Stimulated activated CD4-positive, alpha-beta T cell treated with anti-CD3 and anti-CD28 coated beads, Interleukin-2, amount 100 ng/mL, for 48 hours (primary cell): ENCODE measurements around the gene FECH.
A peak's percentile ranks its signal among the peaks of the same experiment; 100 is the strongest.
"Not testable (repeated sequence)": the region's sequence is repeated elsewhere in the genome, so short reads cannot be mapped to it uniquely, and the experiment has no call there.

Experiments
- DNase-seq, 2 donors: peaks; one replicate each; pipeline ENCODE4 v3.0.0-alpha.2; 2020

Gene FECH, protein sequence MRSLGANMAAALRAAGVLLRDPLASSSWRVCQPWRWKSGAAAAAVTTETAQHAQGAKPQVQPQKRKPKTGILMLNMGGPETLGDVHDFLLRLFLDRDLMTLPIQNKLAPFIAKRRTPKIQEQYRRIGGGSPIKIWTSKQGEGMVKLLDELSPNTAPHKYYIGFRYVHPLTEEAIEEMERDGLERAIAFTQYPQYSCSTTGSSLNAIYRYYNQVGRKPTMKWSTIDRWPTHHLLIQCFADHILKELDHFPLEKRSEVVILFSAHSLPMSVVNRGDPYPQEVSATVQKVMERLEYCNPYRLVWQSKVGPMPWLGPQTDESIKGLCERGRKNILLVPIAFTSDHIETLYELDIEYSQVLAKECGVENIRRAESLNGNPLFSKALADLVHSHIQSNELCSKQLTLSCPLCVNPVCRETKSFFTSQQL

DNA sequence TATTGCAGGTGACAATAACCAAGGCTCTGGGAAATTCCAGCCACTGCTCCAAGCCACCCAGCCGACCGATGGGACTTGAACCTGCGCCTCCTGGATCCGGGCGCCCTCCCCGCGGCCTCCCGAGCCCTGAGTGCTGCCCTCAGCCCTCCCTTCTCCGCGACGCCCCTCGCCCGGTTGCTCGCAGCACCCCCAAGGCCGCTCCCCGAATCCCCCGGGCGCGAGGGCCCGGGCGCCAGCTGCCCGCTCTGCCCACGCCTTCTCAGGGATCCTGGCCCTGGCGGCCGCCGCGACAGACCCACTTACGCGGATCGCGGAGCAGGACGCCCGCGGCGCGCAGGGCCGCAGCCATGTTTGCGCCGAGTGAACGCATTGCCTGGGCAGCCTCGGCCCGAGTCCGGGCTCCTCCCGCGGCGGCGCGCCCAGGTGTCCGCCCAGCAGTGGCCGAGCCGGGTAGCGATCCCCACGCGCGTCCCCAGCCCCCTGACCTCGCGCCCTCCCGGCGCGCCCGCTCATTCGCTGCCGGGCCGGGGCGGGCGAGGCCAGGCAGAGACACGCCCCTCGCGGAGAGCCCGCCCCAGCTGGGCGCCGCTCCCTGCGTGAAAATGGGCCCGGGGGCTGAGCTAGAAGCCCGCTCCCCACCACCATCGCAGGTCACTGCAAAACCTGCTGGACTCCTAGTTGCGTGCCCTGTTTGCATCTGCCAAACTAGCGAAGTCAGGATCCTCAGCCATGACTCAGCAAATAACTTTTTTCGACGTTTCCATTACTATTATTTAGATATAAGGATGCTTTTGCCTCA lies at the start of gene FECH:
Gene FECH (minus strand): TSS at position 452 of the 799 bp plus-strand sequence. CDS start 82 bp downstream, at position 370.
- DNase-seq, result peak; percentile 48

DNA sequence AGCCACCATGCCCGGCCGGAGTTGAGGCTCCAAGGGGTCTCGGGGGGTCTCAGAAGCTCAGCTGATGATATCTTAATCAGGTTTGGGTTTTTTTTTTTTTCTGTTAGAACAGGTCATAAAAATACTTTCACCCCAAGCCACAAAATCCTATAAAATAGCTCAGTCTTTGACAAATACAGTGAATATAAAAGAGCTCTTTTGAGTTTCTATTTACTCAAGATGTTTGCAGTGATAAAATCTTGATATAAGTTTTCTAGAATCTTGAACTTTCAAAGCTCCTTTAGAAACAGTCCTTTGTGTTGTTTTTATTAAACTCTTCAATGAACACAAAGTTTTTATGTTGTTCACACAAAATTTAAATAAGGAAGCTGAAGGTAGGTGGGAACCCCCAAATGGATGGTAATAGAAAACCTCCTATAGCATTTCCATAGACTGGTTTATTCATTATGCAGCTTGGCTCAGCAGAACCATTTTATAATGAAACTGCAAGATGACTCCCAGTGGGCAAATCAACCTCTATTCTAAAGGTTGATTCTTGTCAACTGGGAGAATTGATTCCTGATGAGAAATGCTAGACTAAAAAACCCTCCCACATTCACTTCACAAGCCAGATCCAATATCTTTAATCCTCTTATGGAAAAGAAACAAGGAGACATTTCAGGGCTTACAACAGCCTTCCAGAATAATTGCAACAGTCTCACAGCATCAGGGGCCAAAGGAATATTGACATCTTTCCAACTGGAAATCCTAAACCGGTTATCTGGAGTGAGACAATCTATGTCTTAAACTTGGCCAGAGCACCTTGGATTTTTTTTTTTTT lies 48.7 kb upstream of the FECH start:
- no peak for DNase-seq

DNA sequence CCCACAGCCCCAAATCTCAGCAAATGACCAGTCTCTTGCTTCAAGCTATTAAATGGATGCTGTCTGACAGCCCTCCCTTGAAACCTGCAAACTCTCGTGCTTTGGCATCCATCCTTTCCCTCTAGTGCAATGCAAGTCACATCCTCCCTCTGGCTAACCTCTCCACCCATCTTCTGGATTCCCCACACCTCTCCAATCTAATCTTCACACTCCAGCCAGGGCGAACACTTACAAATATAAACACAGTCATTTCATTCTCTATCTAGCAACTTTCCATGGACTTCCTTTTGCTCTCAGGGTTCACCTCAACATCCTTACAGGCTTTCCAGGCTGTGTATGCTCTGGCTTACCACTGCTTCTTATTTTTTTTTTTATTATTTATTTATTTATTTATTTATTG lies 45.2 kb upstream of the FECH start:
- no peak for DNase-seq

DNA sequence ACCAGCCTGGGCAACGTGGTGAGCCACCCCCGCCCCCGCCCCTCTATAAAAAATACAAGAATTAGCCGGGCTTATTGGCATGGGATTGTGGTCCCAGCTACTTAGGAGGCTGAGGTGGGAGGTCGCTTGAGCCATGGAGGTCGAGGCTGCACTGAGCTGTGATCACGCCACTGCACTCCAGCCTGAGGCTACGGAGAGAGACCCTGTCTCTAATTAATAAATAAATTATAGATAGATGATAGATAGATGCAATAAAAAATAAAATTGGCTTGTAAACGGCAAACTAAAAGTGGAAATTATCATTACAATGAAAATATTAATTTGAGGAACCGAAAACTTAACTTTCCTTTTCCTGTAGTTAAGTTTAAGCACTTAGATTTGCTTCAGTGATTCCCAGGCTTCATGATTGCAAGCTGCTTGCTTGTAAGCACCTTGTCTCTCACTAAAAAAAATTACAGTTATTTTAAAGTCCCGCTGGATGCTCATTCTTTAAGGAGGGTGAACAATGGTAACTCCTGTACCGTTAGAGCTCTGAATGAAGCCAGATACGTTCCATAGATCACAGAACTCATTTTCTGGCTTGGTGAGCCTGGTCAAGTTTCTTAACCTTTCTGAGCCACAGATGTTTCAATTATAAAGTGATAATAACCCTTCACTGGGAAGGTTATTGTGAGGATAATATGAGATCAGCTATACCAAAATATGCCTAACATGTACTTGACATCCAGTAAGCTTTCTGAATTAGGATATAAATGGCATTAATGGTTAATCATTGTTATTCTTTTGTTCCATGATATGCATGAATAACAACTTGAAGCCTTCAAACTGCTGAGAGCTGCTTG lies 44.5 kb upstream of the FECH start:
- DNase-seq, result peak in 1 of 2 donors; percentile 9

DNA sequence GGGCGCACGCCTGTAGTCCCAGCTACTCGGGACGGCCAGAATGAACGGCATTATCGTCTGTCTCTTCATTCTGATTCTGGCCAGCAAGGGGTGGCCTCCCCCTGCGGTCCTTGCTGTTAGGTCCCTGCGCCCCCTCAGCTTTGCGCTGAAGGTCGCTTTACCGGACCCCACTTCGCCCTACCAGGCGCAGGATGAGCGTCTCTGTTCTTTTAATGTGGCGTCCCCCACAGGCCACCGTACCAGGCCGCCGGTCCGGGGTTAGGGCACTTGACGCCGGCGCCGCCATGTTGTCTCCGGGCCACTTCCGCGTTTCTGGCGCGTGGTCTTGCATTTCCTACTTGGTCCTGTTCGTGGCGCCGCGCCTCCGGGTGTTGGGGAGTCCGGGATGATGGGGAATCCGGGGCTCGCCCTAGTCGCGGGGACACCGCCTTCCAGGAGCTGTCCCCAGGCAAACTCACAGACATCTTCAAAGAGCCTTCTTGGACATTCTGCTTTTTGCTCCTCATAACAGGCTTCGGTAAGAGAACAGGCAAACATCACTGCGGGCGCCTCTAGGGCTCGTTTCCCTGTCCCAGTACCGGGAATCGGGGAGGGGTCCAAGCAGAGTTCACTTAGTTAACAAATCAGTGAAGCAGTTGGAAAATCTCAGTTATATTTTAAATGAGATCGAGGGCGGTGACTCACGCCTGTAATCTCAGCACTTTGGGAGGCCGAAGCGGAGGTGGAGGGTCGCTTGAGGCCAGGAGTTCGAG lies 43.7 kb upstream of the FECH start:
- peak; percentile 92 for DNase-seq

DNA sequence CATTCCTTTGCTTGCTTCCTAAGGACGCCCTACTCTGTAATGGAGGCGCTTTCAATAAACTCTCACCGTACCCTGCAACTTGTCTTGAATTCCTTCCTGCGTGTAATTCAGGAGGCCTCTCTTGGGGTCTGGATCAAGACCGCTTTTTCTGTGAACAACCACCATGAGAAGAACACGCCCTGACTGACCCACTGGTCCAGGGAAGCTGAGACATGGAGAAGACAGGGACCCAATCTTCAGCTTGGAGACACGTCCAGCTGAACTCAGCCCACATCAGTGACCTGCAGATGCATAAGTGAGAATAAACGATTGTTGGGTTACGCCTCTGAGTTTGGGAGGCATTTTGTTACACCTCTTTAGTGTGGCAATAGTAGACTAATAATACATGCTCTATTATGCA lies 42.9 kb upstream of the FECH start:
- no peak for DNase-seq

DNA sequence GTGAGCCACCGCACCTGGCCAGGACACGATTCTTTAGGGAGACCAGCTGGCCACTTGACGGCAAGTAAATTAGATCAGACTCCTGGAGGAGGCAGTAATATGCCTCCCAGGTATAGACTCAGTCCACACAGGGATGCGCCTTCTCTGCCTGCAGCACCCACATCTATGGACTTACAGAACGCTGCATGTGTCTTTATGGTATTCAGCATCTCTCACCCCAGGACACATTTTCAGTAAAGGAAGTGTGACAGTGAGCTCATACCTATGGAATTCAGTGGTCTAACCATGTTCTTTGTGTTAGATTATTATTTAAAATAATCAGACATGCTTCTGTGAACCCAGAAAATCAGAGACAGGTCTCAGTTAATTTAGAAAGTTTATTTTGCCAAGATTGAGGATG lies 41.0 kb upstream of the FECH start:
- no peak for DNase-seq

DNA sequence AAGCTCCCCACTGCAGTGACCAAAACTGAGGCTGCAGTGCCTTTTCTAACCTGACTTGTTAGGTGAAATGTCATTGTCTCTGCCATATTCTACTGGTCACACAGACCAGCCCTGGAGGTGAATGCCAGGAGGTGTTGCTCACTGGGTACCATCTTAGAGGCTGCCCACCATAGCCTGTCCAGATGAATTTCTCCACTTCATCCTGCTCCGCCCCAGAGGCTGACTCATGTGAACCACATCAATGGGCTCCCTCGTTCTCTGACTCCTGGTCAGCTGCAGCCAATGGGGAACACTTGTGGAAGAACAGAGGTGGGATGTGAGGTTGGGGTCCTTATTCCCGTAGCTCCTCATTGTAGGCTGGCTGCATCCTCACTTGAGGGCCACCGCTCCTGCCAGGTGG lies 38.5 kb upstream of the FECH start:
- DNase-seq, result no peak

DNA sequence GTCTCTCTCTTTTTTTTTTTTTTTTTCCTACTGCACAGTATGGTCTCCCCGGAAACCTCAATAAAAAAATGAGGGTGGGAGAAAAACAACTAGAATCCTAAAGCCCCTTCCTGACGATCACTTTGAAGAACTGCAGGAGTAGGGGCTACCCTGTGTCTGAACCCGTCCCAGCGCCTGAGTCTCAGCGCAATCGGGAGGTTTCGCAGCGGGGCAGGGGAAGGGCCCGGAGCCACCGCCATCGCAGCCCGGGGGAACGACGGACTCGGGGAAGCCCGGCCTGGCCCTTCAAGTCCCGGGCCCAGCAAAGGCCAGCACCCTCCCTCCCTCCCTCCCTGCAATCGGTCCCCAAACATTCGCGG lies 34.7 kb upstream of the FECH start:
- no peak for DNase-seq

DNA sequence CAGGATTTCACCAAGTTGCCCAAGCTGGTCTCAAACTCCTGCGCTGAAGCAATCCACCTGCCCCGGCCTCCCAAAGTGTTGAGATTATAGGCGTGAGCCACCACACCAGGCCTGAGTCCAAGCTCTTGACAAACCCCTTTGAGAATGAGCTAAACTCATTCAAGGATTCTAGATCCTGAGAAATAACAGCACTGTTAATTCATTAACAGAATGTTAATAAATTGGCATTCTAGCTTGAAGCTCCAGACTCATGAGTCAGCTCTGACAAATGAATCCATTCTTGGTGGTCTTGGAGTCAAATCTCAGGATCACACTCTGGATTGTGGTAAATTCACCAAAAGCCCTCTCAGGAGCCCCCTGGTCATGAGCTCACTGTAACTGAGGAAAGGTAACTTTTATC lies 33.4 kb upstream of the FECH start:
- no peak for DNase-seq

DNA sequence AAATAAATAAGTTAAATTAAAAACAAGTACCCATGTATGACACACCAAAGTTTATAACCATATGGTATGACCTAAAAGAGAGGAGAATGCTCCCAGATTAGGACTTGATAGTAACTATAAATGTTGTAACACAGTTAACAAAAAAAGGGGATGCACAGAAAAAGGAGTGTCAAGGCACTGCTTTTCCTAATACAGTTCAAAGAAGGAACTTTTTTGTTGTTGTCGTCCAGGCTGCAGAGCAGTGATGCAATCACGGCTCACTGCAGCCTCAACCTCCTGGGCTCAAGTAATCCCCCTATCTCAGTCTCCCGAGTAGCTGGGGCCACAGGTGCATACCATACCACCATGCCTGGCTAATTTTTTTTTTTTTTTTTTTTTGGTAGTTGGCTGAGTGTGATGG lies 32.4 kb upstream of the FECH start:
- no peak for DNase-seq

DNA sequence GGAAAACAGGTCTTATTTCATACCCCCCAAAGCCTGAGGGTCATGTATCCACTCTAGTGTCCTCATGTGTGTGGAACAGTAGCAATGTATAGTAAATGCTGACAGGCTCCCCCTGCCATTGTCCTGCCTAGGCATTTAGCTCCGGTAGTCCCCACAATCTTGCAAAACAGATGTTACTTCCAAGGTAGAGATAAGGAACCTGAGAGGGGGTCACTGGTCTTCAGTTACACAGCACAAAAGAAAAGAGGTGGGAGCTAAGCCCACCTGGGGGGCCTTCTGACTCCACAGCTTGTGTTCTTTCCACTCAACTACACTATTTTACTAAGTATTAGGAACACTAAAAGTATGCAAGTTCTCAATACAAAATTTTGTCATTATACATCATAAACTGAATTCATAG lies 17.4 kb upstream of the FECH start:
- DNase-seq, result no peak

DNA sequence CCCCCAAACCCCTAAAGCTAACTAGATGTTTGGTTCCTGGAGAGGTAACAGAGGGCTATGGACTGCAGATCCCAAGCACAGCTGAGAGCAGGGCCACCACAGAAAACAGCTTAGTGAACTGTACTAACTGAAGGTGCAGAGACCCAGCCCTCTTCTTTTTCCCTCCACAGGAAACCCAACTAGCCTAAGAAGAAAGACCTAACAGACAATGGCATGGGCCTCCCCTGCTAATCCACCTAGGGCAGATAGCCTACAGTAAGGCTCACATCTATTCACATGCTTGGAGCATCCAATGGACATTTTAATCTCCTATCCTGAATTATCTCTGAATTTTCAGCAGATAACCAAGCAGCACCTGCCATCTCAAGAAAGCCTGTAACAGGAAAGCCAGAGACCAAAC lies 8.8 kb upstream of the FECH start:
- no peak for DNase-seq

DNA sequence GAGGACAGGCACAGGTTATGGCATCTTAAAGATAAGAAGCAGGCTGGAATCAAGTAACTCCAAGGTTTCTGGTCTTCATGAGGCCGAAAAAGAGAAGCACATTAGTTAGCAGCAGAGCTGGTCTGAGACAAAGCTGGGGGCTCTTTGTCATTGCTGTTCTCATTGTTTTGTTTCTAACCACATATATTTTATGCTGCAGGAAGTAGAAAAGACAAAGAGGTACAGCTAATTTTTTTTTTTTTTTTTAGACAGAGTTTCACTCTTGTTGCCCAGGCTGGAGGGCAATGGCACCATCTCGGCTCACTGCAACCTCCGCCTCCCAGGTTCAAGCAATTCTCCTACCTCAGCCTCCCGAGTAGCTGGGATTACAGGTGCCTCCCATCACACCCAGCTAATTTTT lies 6.2 kb upstream of the FECH start:
- not testable (repeated sequence) for DNase-seq

DNA sequence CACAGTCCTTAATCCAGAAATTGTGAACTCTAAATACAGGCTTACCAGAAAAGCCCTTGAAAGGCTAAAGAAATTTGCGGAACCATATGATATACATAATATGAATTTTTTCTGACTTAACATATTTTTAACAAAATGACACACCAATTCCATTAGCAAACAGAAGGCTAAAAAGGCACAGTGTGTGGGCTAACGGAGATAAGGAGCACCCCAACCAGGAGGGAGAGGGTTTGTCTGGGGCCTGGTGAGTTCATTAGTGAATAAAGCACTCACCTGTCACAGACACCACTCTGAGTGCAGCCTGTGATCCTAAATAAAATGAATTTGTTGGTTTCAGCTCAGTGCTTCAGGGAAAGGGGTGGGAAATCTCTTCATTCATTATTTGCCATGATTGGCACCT lies 2.7 kb upstream of the FECH start:
- no peak for DNase-seq

DNA sequence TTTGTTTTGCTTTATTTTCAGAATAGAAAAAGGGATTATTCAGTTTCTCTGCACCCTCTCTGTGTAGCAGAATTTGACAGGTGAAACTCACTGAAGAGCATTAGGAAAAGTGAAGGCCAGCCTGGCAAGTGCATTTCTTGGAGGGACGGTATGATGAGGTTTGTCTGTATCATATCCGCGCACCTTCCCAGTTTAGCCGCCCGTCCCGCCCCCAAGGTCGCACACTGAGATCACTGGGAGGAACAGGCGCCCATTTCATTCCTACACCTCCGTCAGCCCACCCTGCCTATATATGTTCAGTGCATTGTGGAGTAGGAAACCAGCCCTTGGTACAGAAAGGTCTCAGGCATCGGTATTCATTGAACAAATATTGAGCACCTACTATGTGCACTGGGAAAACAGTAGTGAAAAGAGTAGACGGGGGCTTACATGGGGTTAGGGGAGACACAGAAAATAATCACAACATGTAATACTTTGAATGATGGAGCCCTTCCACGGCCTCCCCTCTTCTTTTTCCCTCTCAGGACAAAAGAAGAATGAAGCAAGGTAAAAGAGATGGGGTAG lies 678 bp upstream of the FECH start:
- no peak for DNase-seq

DNA sequence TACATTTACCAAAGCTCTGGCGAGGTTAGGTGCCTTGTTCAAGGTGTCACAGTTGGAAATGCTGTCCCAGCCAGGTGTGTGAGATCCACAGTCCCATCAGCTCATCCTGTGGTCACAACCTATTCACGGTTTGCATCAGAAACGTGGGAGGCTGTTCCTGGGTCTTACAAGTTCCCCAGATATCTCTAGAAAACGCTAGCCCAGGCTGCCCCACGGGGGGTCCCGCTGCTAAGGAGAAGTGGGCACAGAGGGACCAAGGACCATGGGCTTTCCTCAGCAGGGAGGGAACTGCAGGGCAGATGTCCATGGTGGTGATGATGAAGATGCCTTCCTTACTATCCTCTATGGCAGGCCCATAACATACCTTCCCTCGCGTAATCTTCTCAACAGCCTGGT lies 649 bp downstream of the FECH start:
- no peak for DNase-seq

DNA sequence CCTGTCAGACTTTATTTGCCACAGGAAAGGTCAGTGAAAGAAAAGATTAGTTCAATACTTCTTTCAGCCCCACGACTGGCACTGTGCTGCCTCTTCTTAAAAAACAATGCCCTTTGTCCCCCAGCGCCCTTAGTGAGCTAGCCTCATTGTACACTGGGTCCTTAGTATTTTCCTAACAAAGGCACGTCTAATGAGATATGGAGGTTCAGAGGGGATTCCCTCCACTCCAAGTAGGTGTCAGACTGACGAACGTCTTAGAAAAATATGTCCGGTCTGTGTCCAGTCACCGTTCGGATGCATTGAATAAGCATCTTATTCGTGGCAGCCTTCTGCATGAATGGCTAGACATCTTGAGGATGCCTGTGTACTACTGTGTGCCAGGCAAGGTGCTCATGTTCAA lies 1.1 kb downstream of the FECH start:
- no peak for DNase-seq

DNA sequence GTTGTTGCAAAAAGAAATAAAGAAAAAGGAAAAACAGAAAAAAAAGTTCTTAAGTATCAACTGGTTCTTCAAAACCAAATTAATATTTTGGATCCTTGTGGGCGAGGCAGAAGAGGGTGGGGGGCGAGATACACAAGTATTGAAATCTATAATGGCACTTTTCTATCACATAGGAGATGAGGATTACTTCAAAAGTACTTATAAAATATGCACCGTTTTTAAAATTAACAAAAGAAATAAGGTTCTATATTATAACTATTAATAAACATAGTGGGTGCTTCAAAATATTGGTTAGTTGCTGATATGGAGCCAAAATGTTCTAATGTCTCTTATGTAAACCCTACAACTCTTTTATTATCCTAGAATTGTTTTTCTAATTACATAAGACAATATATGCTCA lies 2.1 kb downstream of the FECH start:
- no peak for DNase-seq

DNA sequence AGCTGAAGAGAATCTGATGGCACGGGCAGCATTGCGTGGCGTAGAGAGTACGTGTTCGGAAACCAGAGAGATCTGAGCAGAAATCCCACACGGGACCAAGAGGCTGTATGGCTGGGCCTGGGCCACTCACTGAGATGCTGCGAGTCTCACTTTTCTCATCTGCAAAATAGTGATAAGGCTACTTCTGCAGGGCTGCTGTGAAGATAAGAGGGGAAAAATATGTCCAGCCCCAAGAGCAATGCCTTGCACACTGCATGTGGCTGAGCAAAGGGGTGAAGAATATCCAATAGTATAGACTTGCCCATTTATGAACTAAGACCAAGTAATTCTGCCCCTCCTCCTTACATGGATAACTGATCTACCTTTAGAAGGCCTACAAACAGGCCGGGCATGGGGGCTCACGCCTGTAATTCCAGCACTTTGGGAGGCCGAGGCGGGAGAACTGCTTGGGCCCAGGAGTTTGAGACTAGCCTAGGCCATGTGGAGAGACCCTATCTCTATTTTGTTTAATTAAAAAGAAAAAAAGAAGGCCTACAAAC lies 3.1 kb downstream of the FECH start:
- DNase-seq, result no peak

DNA sequence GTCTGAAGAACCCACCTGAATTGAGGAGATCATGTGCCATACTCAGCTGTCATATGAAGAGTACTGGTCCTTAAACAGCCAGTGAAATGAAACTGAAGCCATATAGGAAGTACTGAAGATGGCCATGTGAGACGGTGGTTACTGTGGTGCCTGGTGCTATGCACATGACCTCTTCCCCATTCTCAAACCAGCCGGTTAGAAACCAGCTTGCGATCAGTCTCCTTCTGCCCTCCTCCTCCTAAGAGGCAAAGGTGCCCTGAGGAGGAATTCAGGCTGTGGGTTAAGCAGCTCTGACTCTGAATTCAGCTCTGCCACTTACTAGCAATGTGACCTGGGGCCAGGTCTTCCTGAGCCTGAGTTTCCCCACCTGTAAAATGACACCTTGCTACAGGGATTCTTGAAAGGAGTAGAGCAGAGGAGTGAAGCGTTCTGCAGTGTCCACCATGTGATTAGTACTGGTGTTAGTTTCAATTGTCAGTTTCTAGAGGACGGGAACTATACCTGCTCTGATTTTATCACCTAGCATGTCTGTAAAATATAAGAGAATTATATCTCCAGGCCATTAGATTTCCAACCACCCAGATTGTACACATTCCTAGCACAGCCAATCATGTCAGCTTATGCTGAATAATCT lies 5.1 kb downstream of the FECH start:
- no peak for DNase-seq
